Osteoblast (primary cell): Measurements from ENCODE around the gene RUNX2. TPM values are rescaled to one million over a fixed set of nuclear protein-coding genes. Genes with fewer than 3 reads are reported as not detected.

Experiments used
- DNase-seq: peaks from one replicate; pipeline ENCODE4 v3.0.0; 2011; ENCODE audit warnings: low spot score, mixed read lengths; ENCODE audit not compliant: insufficient read length; ENCODE audit errors: missing footprints
- H2AFZ ChIP-seq: 2 replicates; pipeline ENCODE4 v1.6.0; 2011; ENCODE audit warnings: mild to moderate bottlenecking, low read length
- H3K27ac ChIP-seq: 2 replicates; pipeline ENCODE4 v1.5.1; 2011; ENCODE audit warnings: mild to moderate bottlenecking, low read depth, low read length, moderate library complexity
- H3K27me3 ChIP-seq: 2 replicates; pipeline ENCODE4 v1.6.0; 2012; ENCODE audit warnings: mild to moderate bottlenecking, control low read depth, inconsistent platforms, low read length, moderate library complexity; ENCODE audit not compliant: insufficient read depth
- H3K36me3 ChIP-seq: 2 replicates; pipeline ENCODE4 v1.5.1; 2011; ENCODE audit warnings: mild to moderate bottlenecking, low read length, control low read depth, moderate library complexity; ENCODE audit not compliant: insufficient read depth
- H3K4me1 ChIP-seq: 2 replicates; pipeline ENCODE4 v1.5.1; 2011; ENCODE audit warnings: mild to moderate bottlenecking, low read length, control low read depth, moderate library complexity; ENCODE audit not compliant: insufficient read depth
- H3K4me2 ChIP-seq: 2 replicates; pipeline ENCODE4 v1.6.0; 2011; ENCODE audit warnings: mild to moderate bottlenecking, low read length; ENCODE audit not compliant: insufficient read depth
- H3K4me3 ChIP-seq: fragments of 200-600 bp; sonication (generic); 3 replicates; pipeline ENCODE4 v1.5.1; 2012; ENCODE audit warnings: mild to moderate bottlenecking, low read length, inconsistent platforms; ENCODE audit not compliant: insufficient read depth
- H3K79me2 ChIP-seq: 2 replicates; pipeline ENCODE4 v1.6.0; 2012; ENCODE audit warnings: mild to moderate bottlenecking, low read length, control low read depth, inconsistent platforms; ENCODE audit not compliant: insufficient read depth
- H3K9me3 ChIP-seq: 2 replicates; pipeline ENCODE4 v1.5.1; 2011; ENCODE audit warnings: low read depth, low read length, control low read depth
- H4K20me1 ChIP-seq: 2 replicates; pipeline ENCODE4 v1.6.0; 2012; ENCODE audit warnings: mild to moderate bottlenecking, low read length, control low read depth; ENCODE audit not compliant: insufficient read depth
- CTCF ChIP-seq: IDR thresholded peaks from 2 replicates; pipeline ENCODE4 v1.5.1; 2011; ENCODE audit warnings: mild to moderate bottlenecking, low read depth, low read length, moderate library complexity; ENCODE audit errors: extremely low read depth
- total RNA-seq: library from RNA; depleted of rRNA; stranded (reverse); fragments of >200 nt; gene quantifications from 2 replicates; pipeline ENCODE4 v1.2.3, GENCODE V29; 2012

Gene RUNX2
- total RNA-seq, 1 donor = 30.0 TPM

DNA sequence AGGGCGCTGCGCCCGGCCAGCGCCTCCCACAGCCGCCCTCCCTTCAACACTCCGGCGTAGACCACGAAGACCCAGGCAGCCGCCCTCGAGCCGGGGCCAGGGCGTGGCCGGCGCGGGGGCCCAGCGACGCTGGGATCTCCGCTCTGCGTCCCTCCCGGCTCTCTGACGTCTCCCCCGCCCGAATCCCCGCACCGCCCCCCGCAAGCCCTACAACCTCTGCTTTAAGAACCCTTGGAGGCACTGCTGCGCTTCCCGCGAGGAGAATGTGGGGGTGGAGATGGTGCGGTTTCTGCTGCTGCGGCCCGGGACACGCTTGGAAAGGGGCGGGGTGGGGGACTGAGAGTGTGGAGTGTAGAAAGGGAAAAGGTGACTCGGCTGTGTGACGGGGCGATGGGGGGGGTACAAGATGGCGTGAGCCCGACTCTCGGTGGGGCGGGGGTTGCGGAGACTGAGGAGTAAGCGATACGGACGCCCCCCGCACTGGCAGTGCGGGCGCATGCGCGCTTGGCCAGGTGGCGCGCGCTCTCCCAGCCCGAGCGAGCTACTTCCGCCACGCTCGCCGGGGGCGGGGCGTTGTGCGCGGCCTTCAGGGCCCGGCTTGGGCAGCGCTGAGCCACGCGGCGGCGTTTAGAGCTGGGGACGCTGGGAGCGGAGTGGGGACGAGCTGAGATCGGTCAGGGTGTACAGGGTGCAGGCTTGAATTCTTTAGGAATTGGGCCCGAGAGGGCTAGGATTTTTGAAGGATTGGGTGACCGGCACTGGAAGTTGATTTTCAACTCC is 49.6 kb downstream of the RUNX2 start, which contains the start of gene SUPT3H:
Gene SUPT3H (minus strand): TSS at position 381 of the 780 bp plus-strand sequence.
- peak; percentile 95 for DNase-seq
- Histone ChIP-seq H3K4me1 (peaks cover 17% of the 10 kb centered on the region), H3K79me2 (peaks cover 10% of the 10 kb centered on the region), H3K9me3 (no peaks in the 10 kb centered on the region), H3K4me3 (peak within 1 kb of the TSS; percentile 87), H2AFZ (peak within 1 kb of the TSS; percentile 93), H3K27ac (peak within 1 kb of the TSS; percentile 91), H3K27me3 (no peaks in the 10 kb centered on the region), H3K4me2 (peak within 1 kb of the TSS; percentile 99), H4K20me1 (peaks cover 3% of the 10 kb centered on the region), H3K36me3 (no peaks in the 10 kb centered on the region)
- no peak for TF ChIP-seq CTCF

DNA sequence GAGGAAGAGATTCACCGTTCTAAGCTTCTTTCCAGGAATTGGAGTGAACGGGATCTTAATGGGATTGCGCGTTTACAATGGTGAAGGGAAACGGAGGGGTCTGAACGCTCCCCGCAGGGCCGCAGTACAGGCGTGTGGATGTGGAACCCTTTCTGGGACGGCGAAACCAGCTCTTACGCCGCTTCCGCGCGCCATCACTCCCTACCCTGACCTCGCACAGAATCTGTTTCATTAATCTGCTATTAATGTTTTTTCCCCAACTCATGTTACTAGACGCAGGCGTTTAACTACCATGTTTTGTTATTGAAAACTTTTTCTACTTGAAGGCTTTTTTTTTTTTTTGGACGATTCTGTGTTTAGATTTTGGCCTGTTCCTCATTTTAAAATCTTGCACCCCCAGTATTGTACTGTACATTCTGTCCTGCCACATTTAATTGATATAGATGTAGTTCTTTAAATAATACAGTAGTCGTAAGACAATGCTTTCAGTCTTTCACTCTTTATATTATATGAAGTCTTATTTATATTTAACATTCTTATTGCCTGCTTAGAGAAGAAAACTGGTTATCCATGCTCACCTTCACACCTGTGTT is 50.3 kb downstream of the RUNX2 start:
- Histone ChIP-seq H3K27ac (peak overlapping the region; percentile 91), H3K4me1 (peaks cover 17% of the 10 kb centered on the region), H3K4me2 (peak overlapping the region; percentile 99), H3K4me3 (peak overlapping the region; percentile 87), H3K9me3 (no peaks in the 10 kb centered on the region), H3K79me2 (peaks cover 6% of the 10 kb centered on the region), H3K36me3 (no peaks in the 10 kb centered on the region), H2AFZ (peak overlapping the region; percentile 93), H4K20me1 (peaks cover 3% of the 10 kb centered on the region), H3K27me3 (no peaks in the 10 kb centered on the region)
- TF ChIP-seq CTCF = no peak
- peak; percentile 67 for DNase-seq

DNA sequence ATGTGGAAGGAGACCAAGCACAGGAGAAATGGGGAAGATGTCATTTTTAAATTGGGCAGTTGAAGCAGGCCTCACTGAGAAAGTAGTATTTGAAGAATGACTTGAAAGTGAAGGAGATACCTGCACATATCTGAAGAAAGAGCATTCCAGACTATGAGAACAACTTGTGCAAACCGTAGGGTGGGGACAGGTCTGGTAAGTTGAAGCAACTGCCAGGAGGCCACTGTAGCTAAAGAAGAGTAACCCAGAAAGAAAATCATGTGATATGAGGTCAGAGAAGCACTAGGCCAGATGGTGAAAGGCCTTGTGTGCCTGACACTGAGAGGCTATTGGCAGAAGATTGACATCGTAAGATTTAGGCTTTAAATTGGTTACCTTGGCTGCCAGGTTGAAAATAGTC is 54.3 kb downstream of the RUNX2 start:
- Histone ChIP-seq H2AFZ (no peak overlapping the region), H3K4me1 (peaks cover 18% of the 10 kb centered on the region), H3K79me2 (no peaks in the 10 kb centered on the region), H3K4me2 (no peak overlapping the region), H3K4me3 (no peak overlapping the region), H4K20me1 (peaks cover 3% of the 10 kb centered on the region), H3K27me3 (no peaks in the 10 kb centered on the region), H3K36me3 (no peaks in the 10 kb centered on the region), H3K9me3 (no peaks in the 10 kb centered on the region), H3K27ac (no peak overlapping the region)
- no peak for TF ChIP-seq CTCF
- no peak for DNase-seq

DNA sequence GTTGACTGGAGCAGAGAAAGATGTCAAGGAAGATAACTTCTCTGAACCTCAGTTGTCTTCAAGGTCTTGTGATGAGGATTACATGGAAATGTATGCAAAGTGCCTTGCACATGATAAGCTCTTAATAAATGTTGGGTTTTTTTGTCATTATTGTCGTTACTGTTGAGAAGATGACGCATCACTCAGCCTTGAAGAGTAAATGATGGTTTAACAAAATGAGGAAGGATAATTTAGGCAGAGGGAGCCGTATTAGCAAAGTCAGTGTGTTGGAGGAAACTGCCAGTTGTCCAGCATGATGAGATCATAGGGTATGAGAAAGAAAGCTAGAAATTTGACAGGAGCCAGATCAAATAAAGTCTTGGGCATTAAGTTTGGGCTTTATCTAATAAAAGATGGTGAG is 58.4 kb downstream of the RUNX2 start:
- no peaks in the 10 kb centered on the region for H3K79me2 ChIP-seq

More for the DNA sequence above, 58.4 kb downstream of the RUNX2 start:
- H3K27ac ChIP-seq = peak overlapping the region; percentile 57
- no peak overlapping the region for H3K4me3 ChIP-seq
- no peak for TF ChIP-seq CTCF
- no peak for DNase-seq
- peaks cover 42% of the 10 kb centered on the region for H3K4me1 ChIP-seq
- H2AFZ ChIP-seq = no peak overlapping the region
- H3K36me3 ChIP-seq = no peaks in the 10 kb centered on the region
- H3K9me3 ChIP-seq = no peaks in the 10 kb centered on the region
- peaks cover 3% of the 10 kb centered on the region for H4K20me1 ChIP-seq
- H3K27me3 ChIP-seq = no peaks in the 10 kb centered on the region
- peak overlapping the region; percentile 32 for H3K4me2 ChIP-seq
